GM12878 (cell line): ENCODE results near the gene FAM171A1. TPM values are rescaled to one million over a fixed set of nuclear protein-coding genes. Genes with fewer than 3 reads are reported as not detected.

ENCODE experiments used
- ATAC-seq: fragments of 200-7000 bp; cut with Tn5 transposase; 3 replicates; pipeline ENCODE4 v1.9.1; 2020; ENCODE audit warnings: mild to moderate bottlenecking, moderate library complexity
- BruUV-seq: library from RNA; stranded (reverse); fragments of 400-500 nt; replicated peaks from 2 replicates; lab custom pipeline; 2021; lab: Mats Ljungman, UMichigan
- CTCF ChIA-PET: fragments of 300-600 bp; sonication (Branson Sonifier 250); formaldehyde crosslinking; extraction: SDS; loops from one replicate; lab custom pipeline; 2021; ENCODE audit warnings: inconsistent platforms; lab: Yijun Ruan, JAX
- POLR2A ChIA-PET: fragments of 350-600 bp; formaldehyde crosslinking; extraction: SDS; loops from one replicate; lab custom pipeline; 2021; ENCODE audit warnings: inconsistent platforms; lab: Charles Lee
- RAD21 ChIA-PET: fragments of 300-600 bp; sonication (Branson Sonifier 250); formaldehyde crosslinking; loops from one replicate; lab custom pipeline; 2023; ENCODE audit warnings: antibody characterized with exemption; ENCODE audit not compliant: unreplicated experiment; lab: Charles Lee
- SMC1A ChIA-PET: fragments of 300-600 bp; sonication (Branson Sonifier 250); formaldehyde crosslinking; loops from one replicate; lab custom pipeline; 2023; ENCODE audit not compliant: unreplicated experiment, uncharacterized antibody; lab: Charles Lee
- DNase-seq: peaks from one replicate; pipeline ENCODE4 v3.0.0-alpha.2; 2011; ENCODE audit warnings: low read depth, low spot score
- FAIRE-seq: peaks from 3 replicates; lab custom pipeline; 2011; peaks lifted over from hg19 to GRCh38; lab: Jason Lieb, UNC
- H2AFZ ChIP-seq: 2 replicates; pipeline ENCODE4 v1.6.0; 2011; ENCODE audit warnings: low read depth, low read length, control low read depth; ENCODE audit not compliant: control insufficient read depth
- H3K27ac ChIP-seq: 2 replicates; pipeline ENCODE4 v1.5.1; 2011; ENCODE audit warnings: control low read depth; ENCODE audit not compliant: control insufficient read depth, insufficient read depth
- H3K27me3 ChIP-seq, 2 experiments: replicated peaks in 1 of 2; 2 replicates each; pipeline versions ENCODE4 v1.6.0 to v1.6.1; 2011; ENCODE audit warnings: low read length in 1 of 2; ENCODE audit not compliant: control insufficient read depth in 2 of 2, insufficient read depth in 2 of 2
- H3K36me3 ChIP-seq, 2 experiments: 2 replicates each; pipeline ENCODE4 v1.5.1; 2011; ENCODE audit warnings: low read length in 1 of 2; ENCODE audit not compliant: control insufficient read depth in 2 of 2, insufficient read depth in 2 of 2
- H3K4me1 ChIP-seq: 2 replicates; pipeline ENCODE4 v1.6.1; 2011; ENCODE audit warnings: mild to moderate bottlenecking, low read length, moderate library complexity, mixed read lengths; ENCODE audit not compliant: control insufficient read depth, insufficient read depth
- H3K4me2 ChIP-seq: 2 replicates; pipeline ENCODE4 v1.6.0; 2011; ENCODE audit warnings: control low read depth; ENCODE audit not compliant: control insufficient read depth, insufficient read depth
- H3K4me3 ChIP-seq: fragments of 200-600 bp; sonication (generic); 2 replicates; pipeline ENCODE4 v1.5.1; 2016
- H3K79me2 ChIP-seq: 2 replicates; pipeline ENCODE4 v1.6.0; 2011; ENCODE audit warnings: low read length; ENCODE audit not compliant: control insufficient read depth, insufficient read depth
- H3K9ac ChIP-seq: 2 replicates; pipeline ENCODE4 v1.8.0; 2011; ENCODE audit warnings: low read length, control low read depth, mixed read lengths; ENCODE audit not compliant: control insufficient read depth, insufficient read depth
- H3K9me3 ChIP-seq: replicated peaks from 3 replicates; pipeline ENCODE4 v1.5.1; 2011; ENCODE audit warnings: mild to moderate bottlenecking, low read length; ENCODE audit not compliant: control insufficient read depth, insufficient read depth
- H4K20me1 ChIP-seq: 2 replicates; pipeline ENCODE4 v1.6.0; 2011; ENCODE audit not compliant: control insufficient read depth, insufficient read depth
- ATF7 ChIP-seq: fragments of 450-650 bp; IDR thresholded peaks from 2 replicates; pipeline ENCODE4 v1.6.1; 2016; ENCODE audit warnings: low read depth, mild to moderate bottlenecking
- CHD2 ChIP-seq: IDR thresholded peaks from 2 replicates; pipeline ENCODE4 v1.6.1; 2011; ENCODE audit warnings: low read depth, low read length, improper control_type of control experiment, borderline replicate concordance
- CREB1 ChIP-seq: IDR thresholded peaks from 2 replicates; pipeline ENCODE4 v1.6.1; 2012; ENCODE audit warnings: low read depth, mild to moderate bottlenecking, inconsistent platforms
- HCFC1 ChIP-seq: fragments of 150-350 bp; IDR thresholded peaks from 2 replicates; pipeline ENCODE4 v1.6.1; 2014; ENCODE audit warnings: low read length
- POLR2AphosphoS2 ChIP-seq: IDR thresholded peaks from 2 replicates; pipeline ENCODE4 v1.6.1; 2011; ENCODE audit warnings: low read depth, mild to moderate bottlenecking, low read length, improper control_type of control experiment, moderate library complexity
- RAD21 ChIP-seq: IDR thresholded peaks from 2 replicates; pipeline ENCODE4 v1.6.1; 2011; ENCODE audit warnings: mild to moderate bottlenecking, low read depth, low read length, moderate library complexity; ENCODE audit not compliant: insufficient read depth
- RCOR1 ChIP-seq: conservative IDR thresholded peaks from 2 replicates; pipeline ENCODE4 v1.6.1; 2012; ENCODE audit warnings: low read depth, low read length, improper control_type of control experiment
- REST ChIP-seq: IDR thresholded peaks from 2 replicates; pipeline ENCODE4 v1.6.1; 2012; ENCODE audit warnings: mild to moderate bottlenecking, low read depth, low read length
- SREBF2 ChIP-seq: IDR thresholded peaks from 2 replicates; pipeline ENCODE4 v1.6.1; 2012; ENCODE audit warnings: mild to moderate bottlenecking, low read length
- ZBTB4 ChIP-seq: fragments of 450-650 bp; formaldehyde crosslinking; IDR thresholded peaks from 2 replicates; pipeline ENCODE4 v1.4.0; 2022; ENCODE audit warnings: mild to moderate bottlenecking, moderate library complexity
- ZNF217 ChIP-seq: fragments of 450-650 bp; IDR thresholded peaks from 2 replicates; pipeline ENCODE4 v1.6.1; 2017; ENCODE audit warnings: antibody characterized with exemption, mild to moderate bottlenecking
- ZNF274 ChIP-seq: IDR thresholded peaks from one replicate; pipeline ENCODE4 v1.8.0; 2011; ENCODE audit not compliant: insufficient read length, insufficient read depth
- WGBS: methylation state at CpG from one replicate; pipeline ENCODE4 v1.1.6; 2016; ENCODE audit warnings: low lambda C conversion rate; ENCODE audit not compliant: insufficient replicate concordance, insufficient coverage; ENCODE audit errors: missing lambda C conversion rate; 5-methylcytosine and 5-hydroxymethylcytosine counted together
- in situ Hi-C: fragments of 300-500 bp; cut with MboI; formaldehyde crosslinking; loops from 9 replicates; pipeline ENCODE4 v1.14.3; 2018; ENCODE audit warnings: mixed read lengths
- intact Hi-C: fragments of 100-400 bp; cut with micrococcal nuclease; formaldehyde crosslinking; loops from one replicate; pipeline ENCODE4 v1.14.2; 2022; ENCODE audit not compliant: unreplicated experiment
- polyA plus RNA-seq, 11 experiments: library from polyadenylated mRNA; depleted of rRNA in 4 of 11; unstranded in 6 of 11; stranded (reverse) in 5 of 11; fragments of >200 nt; fragmentation: Nextera tagmentation in 4 of 11; fragmentation: Illumina TruSeq in 1 of 11; extraction: Ambion mirVana in 4 of 11; extraction: Trizol in 1 of 11; gene quantifications; 1 replicate in 1 of 11; 2 replicates in 10 of 11; pipeline versions ENCODE4 v1.2.1 to v1.2.3, GENCODE V29; 2011 to 2016; ENCODE audit warnings: inconsistent platforms in 2 of 11, missing spikeins in 2 of 11, low read depth in 1 of 11
- total RNA-seq, 4 experiments: library from RNA; depleted of rRNA in 3 of 4; stranded (reverse); fragments of >200 nt in 3 of 4; fragmentation: Illumina TruSeq in 1 of 4; extraction: Trizol in 1 of 4; gene quantifications; 2 replicates each; pipeline versions ENCODE4 v1.2.1 to v1.2.3, GENCODE V29; 2013 to 2021
- TF ChIP-seq, protein P1 (sequence below): fragments of 450-650 bp; IDR thresholded peaks from 2 replicates; pipeline ENCODE4 v1.6.1; 2017; ENCODE audit warnings: low read depth, mild to moderate bottlenecking, moderate library complexity
- TF ChIP-seq, protein P2 (sequence below): IDR thresholded peaks from 2 replicates; pipeline ENCODE4 v1.6.1; 2011; ENCODE audit warnings: borderline replicate concordance, low read depth, mild to moderate bottlenecking, moderate library complexity, low read length; ENCODE audit not compliant: insufficient read depth, poor library complexity, severe bottlenecking

FAM171A1 gene
- total and polyA plus RNA-seq, 10 of the 15 experiments (the other 5 are each of a cell fraction or from before 2014, with no cell fraction given): 0.05 to 0.28 (median 0.10) TPM; not detected in 1

DNA sequence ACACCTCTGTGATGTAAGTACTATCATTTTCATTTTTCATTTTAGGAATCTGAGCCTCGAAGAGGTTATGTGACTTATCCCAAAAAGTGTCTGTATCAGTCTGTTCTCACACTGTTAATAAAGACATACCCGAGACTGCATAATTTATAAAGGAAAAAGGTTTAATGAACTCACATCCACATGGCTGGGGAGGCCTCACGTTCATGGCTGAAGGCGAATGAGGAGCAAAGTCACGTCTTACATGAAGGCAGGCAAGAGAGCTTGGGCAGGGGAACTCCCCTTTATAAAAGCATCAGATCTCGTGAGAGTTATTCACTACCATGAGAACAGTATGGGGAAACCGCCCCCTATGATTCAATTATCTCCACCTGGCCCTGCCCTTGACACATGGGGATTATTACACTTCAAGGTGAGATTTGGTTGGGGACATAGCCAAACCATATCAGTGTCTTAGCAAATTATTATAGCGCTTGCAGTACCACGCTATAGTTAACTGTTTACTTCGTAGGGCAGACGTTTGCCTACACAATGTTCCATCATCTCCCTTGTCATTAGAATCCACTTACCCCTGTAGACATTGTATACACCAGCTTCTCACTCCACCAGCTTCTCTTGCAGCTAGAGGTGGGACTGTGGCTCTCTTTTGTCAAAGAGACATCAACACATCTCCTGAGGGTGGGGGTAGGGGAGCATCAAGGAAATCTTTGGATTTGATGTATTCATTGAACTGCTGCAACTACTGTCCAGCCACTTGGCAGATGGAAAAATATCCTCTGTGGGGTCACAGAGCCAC, 187.2 kb downstream of the FAM171A1 start:
- DNase-seq (no peak), ATAC-seq (no peak), FAIRE-seq (no peak)
- in situ Hi-C loops: no loop called here
- Histone ChIP-seq H3K27me3 (no peaks in the 10 kb centered on the region; a peak in 1 of 4 replicates), H3K4me1 (no peaks in the 10 kb centered on the region), H2AFZ (no peak overlapping the region), H3K4me3 (no peak overlapping the region), H3K9ac (no peak overlapping the region), H3K9me3 (no peaks in the 10 kb centered on the region; the same call in 2 of the 3 replicates), H3K79me2 (no peaks in the 10 kb centered on the region), H4K20me1 (no peaks in the 10 kb centered on the region), H3K36me3 (no peaks in the 10 kb centered on the region), H3K27ac (no peak overlapping the region), H3K4me2 (no peak overlapping the region)
- no TSS peak for BruUV-seq
- SMC1A ChIA-PET: no interaction called here
- RAD21 ChIA-PET: no interaction called here
- intact Hi-C loops: no loop called here
- POLR2A ChIA-PET: no interaction called here
- CTCF ChIA-PET: no interaction called here
- WGBS: 34% methylated on average over 11 of the region's 11 CpGs
- no peak for TF ChIP-seq ZNF274
- no peak for TF ChIP-seq ZNF217
- TF ChIP-seq RAD21: no peak
- no peak for TF ChIP-seq CHD2
- no peak for TF ChIP-seq REST
- TF ChIP-seq, protein P1, sequence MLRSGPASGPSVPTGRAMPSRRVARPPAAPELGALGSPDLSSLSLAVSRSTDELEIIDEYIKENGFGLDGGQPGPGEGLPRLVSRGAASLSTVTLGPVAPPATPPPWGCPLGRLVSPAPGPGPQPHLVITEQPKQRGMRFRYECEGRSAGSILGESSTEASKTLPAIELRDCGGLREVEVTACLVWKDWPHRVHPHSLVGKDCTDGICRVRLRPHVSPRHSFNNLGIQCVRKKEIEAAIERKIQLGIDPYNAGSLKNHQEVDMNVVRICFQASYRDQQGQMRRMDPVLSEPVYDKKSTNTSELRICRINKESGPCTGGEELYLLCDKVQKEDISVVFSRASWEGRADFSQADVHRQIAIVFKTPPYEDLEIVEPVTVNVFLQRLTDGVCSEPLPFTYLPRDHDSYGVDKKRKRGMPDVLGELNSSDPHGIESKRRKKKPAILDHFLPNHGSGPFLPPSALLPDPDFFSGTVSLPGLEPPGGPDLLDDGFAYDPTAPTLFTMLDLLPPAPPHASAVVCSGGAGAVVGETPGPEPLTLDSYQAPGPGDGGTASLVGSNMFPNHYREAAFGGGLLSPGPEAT: no peak
- no peak for TF ChIP-seq ATF7
- no peak for TF ChIP-seq SREBF2
- no peak for TF ChIP-seq HCFC1
- TF ChIP-seq CREB1: no peak
- TF ChIP-seq, protein P2, sequence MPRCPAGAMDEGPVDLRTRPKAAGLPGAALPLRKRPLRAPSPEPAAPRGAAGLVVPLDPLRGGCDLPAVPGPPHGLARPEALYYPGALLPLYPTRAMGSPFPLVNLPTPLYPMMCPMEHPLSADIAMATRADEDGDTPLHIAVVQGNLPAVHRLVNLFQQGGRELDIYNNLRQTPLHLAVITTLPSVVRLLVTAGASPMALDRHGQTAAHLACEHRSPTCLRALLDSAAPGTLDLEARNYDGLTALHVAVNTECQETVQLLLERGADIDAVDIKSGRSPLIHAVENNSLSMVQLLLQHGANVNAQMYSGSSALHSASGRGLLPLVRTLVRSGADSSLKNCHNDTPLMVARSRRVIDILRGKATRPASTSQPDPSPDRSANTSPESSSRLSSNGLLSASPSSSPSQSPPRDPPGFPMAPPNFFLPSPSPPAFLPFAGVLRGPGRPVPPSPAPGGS: no peak
- TF ChIP-seq POLR2AphosphoS2: no peak
- no peak for TF ChIP-seq ZBTB4 (CRISPR knock-in tag)
- TF ChIP-seq RCOR1: no peak
